PC-9 (cell line): ENCODE data around the gene CLSTN1. TPM values are rescaled to one million over a fixed set of nuclear protein-coding genes. Genes with fewer than 3 reads are reported as not detected.

Experiments
- BruUV-seq: library from RNA; stranded (reverse); fragments of 400-500 nt; replicated peaks from 2 replicates; lab custom pipeline; 2021; lab: Mats Ljungman, UMichigan
- CTCF ChIA-PET: fragments of 300-600 bp; sonication (Branson Sonifier 250); formaldehyde crosslinking; loops from one replicate; lab custom pipeline; 2022; ENCODE audit warnings: antibody characterized with exemption; lab: Charles Lee
- POLR2A ChIA-PET: fragments of 300-600 bp; sonication (Branson Sonifier 250); formaldehyde crosslinking; loops from one replicate; lab custom pipeline; 2022; ENCODE audit warnings: antibody characterized with exemption; ENCODE audit not compliant: unreplicated experiment; lab: Charles Lee
- DNase-seq, 2 experiments: peaks; one replicate each; pipeline versions ENCODE4 v3.0.0 to v3.0.0-alpha.2; 2015 to 2022; ENCODE audit warnings: mixed read lengths in 1 of 2
- H2AFZ ChIP-seq: fragments of 200-600 bp; sonication (generic); 2 replicates; pipeline ENCODE4 v1.8.1; 2017; ENCODE audit warnings: antibody characterized with exemption
- H3F3A ChIP-seq: fragments of 200-600 bp; sonication (generic); 2 replicates; pipeline ENCODE4 v1.8.1; 2017; ENCODE audit warnings: antibody characterized with exemption, mild to moderate bottlenecking, low read depth; ENCODE audit not compliant: insufficient read depth
- H3K27ac ChIP-seq: fragments of 200-600 bp; sonication (generic); 2 replicates; pipeline ENCODE4 v1.6.1; 2016; ENCODE audit warnings: mixed run types
- H3K27me3 ChIP-seq: fragments of 200-600 bp; sonication (generic); 2 replicates; pipeline ENCODE4 v1.6.1; 2016; ENCODE audit warnings: low read depth, mixed run types; ENCODE audit not compliant: insufficient read depth
- H3K36me3 ChIP-seq: fragments of 200-600 bp; sonication (generic); 2 replicates; pipeline ENCODE4 v1.6.1; 2016; ENCODE audit warnings: low read depth, mixed run types
- H3K4me1 ChIP-seq: fragments of 200-600 bp; sonication (generic); replicated peaks from 2 replicates; pipeline ENCODE4 v1.6.1; 2016; ENCODE audit warnings: mixed run types; ENCODE audit not compliant: insufficient read depth
- H3K4me2 ChIP-seq: fragments of 200-600 bp; sonication (generic); 2 replicates; pipeline ENCODE4 v1.6.1; 2017; ENCODE audit warnings: mixed run types
- H3K4me3 ChIP-seq: fragments of 200-600 bp; sonication (generic); 2 replicates; pipeline ENCODE4 v1.6.1; 2016; ENCODE audit warnings: mixed run types
- H3K79me2 ChIP-seq: fragments of 200-600 bp; sonication (generic); 2 replicates; pipeline ENCODE4 v1.6.1; 2017; ENCODE audit warnings: low read depth, mixed run types
- H3K9me2 ChIP-seq: fragments of 200-600 bp; sonication (generic); 2 replicates; pipeline ENCODE4 v1.8.1; 2017; ENCODE audit warnings: mild to moderate bottlenecking; ENCODE audit not compliant: insufficient read depth
- H3K9me3 ChIP-seq: fragments of 200-600 bp; sonication (generic); 2 replicates; pipeline ENCODE4 v1.8.1; 2016; ENCODE audit warnings: low read depth; ENCODE audit not compliant: insufficient read depth
- H4K20me1 ChIP-seq: fragments of 200-600 bp; sonication (generic); 2 replicates; pipeline ENCODE4 v1.8.1; 2017; ENCODE audit not compliant: insufficient read depth
- EZH2 ChIP-seq: fragments of 200-600 bp; sonication (generic); IDR thresholded peaks from 2 replicates; pipeline ENCODE4 v1.8.0; 2017; ENCODE audit warnings: antibody characterized with exemption, low read depth
- intact Hi-C: fragments of 100-400 bp; cut with micrococcal nuclease; formaldehyde crosslinking; loops from one replicate; pipeline ENCODE4 v1.10.0; 2022; ENCODE audit not compliant: unreplicated experiment
- total RNA-seq: library from RNA; stranded (reverse); gene quantifications from 2 replicates; pipeline ENCODE4 v1.2.3, GENCODE V29; 2021
- TF ChIP-seq, protein P1 (sequence below): fragments of 200-600 bp; sonication (generic); conservative IDR thresholded peaks from 2 replicates; pipeline ENCODE4 v1.6.1; 2017; ENCODE audit warnings: mixed run types, antibody characterized with exemption, mild to moderate bottlenecking, moderate library complexity

Gene CLSTN1
- total RNA-seq, 1 experiment from 2014 or later, result 140 TPM

DNA sequence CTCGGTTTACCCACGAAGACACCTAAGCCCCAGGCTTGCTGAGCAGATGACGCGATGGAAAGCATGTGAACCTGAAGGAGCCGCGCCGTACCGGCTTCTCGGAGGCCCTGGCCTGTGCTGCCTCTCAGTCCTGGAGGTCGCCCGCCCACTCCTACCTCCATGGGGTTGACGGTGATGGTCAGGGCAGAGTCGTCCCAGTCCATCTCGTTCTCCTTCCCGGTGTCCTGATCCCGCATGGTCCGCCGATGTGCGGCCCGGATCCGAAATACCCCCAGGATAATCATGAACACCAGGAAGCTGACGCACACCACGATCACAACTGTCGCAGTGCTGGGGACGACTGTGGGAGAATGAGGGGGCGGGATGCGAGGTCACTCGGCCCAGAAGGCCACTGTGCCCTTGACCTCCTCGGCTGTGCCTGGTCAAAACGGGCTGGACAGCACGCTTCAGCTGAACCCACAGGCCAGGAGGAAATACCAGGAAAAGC, 92.7 kb downstream of the CLSTN1 start:
- no peaks in the 10 kb centered on the region for H3F3A ChIP-seq
- H3K9me3 ChIP-seq, result no peaks in the 10 kb centered on the region
- ChIA-PET CTCF (no interaction called here), POLR2A (no interaction called here)
- no peaks in the 10 kb centered on the region for H3K4me1 ChIP-seq
- no peaks in the 10 kb centered on the region for H3K79me2 ChIP-seq
- no peak overlapping the region for H2AFZ ChIP-seq
- H3K36me3 ChIP-seq, result no peaks in the 10 kb centered on the region
- no peak for TF ChIP-seq EZH2
- TF ChIP-seq, protein P1, sequence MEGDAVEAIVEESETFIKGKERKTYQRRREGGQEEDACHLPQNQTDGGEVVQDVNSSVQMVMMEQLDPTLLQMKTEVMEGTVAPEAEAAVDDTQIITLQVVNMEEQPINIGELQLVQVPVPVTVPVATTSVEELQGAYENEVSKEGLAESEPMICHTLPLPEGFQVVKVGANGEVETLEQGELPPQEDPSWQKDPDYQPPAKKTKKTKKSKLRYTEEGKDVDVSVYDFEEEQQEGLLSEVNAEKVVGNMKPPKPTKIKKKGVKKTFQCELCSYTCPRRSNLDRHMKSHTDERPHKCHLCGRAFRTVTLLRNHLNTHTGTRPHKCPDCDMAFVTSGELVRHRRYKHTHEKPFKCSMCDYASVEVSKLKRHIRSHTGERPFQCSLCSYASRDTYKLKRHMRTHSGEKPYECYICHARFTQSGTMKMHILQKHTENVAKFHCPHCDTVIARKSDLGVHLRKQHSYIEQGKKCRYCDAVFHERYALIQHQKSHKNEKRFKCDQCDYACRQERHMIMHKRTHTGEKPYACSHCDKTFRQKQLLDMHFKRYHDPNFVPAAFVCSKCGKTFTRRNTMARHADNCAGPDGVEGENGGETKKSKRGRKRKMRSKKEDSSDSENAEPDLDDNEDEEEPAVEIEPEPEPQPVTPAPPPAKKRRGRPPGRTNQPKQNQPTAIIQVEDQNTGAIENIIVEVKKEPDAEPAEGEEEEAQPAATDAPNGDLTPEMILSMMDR, result no peak
- H4K20me1 ChIP-seq, result no peaks in the 10 kb centered on the region; the same call in 1 of the 2 replicates
- no peaks in the 10 kb centered on the region for H3K27me3 ChIP-seq
- no peak overlapping the region for H3K4me3 ChIP-seq
- intact Hi-C loops, result no loop called here
- H3K9me2 ChIP-seq, result no peaks in the 10 kb centered on the region
- DNase-seq, result no peak
- no TSS peak for BruUV-seq
- H3K27ac ChIP-seq, result no peak overlapping the region
- no peak overlapping the region for H3K4me2 ChIP-seq

DNA sequence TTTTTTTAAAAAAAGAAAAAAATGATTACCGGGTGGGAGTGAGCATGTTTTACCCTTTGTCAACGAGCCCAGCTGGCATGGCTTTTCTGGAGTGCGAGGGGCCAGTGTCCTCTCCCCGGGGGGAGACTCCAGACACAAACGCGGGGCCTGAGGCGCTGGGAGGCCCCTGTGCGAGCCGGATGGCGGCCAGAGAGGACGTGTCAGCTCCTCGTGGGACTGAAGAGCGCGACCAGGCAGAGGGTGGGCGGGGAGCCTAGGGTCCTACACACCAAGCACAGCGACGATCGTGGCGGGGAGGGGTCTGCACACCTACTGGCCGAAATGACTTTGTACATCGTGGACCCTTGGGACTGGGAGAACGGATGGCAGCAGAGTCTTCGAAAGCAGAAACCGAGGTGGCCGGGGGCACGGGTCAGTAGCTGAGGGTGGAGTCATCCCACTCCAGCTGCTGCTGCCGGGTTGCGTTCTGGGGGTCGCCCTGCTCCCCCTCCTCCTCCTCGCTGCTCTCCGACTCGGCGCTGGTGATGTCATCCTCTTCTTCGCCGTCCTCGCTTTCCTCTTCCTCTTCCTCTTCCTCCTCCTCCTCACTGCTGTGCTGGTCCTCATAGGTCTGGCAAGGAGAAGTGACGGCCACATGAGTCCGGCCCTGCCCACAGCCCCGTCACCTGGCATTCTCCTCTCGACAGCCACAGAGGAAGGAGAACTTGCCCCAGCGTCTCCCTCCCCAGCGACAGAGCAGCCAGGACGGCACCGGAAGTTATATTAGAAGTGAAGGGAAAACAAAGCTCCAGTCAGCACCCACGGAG, 93.5 kb downstream of the CLSTN1 start:
- no peak for DNase-seq
- H4K20me1 ChIP-seq, result no peaks in the 10 kb centered on the region; the same call in 1 of the 2 replicates
- no peaks in the 10 kb centered on the region for H3K79me2 ChIP-seq
- H3K36me3 ChIP-seq, result no peaks in the 10 kb centered on the region
- H2AFZ ChIP-seq, result no peak overlapping the region
- TF ChIP-seq, protein P1, result no peak
- no peak for TF ChIP-seq EZH2
- BruUV-seq, result TSS peak; percentile 28
- H3K9me2 ChIP-seq, result no peaks in the 10 kb centered on the region
- H3K4me2 ChIP-seq, result no peak overlapping the region
- intact Hi-C loops, result no loop called here
- H3F3A ChIP-seq, result no peaks in the 10 kb centered on the region
- H3K4me3 ChIP-seq, result no peak overlapping the region
- no peaks in the 10 kb centered on the region for H3K27me3 ChIP-seq
- H3K27ac ChIP-seq, result no peak overlapping the region
- no peaks in the 10 kb centered on the region for H3K4me1 ChIP-seq
- no peaks in the 10 kb centered on the region for H3K9me3 ChIP-seq
- CTCF ChIA-PET, result interaction anchor here (0.7 kb wide), 1 partner anchor 38 kb away, joined by 3 read pairs; no protein-coding TSS in a partner anchor
- POLR2A ChIA-PET, result no interaction called here

DNA sequence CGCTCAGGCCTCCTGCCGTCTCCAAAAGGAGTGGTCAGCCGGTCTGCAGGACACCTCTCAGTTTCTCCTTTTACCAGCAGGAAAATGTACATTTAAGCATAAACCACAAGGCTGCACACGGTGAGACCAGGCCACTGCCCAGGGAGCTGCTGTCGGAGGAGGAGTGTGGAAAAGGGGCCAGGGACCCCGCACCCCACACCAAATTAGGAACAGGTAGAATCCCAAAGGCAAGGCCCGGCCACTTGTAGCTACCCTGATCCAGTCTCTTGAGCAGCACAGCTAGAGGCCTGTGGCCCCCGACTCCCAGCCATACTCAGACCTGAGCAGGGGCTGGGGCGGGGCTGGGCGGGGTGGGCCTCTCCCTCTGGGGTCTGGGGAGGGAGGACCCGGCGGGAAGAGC, 94.2 kb downstream of the CLSTN1 start:
- Histone ChIP-seq H3K9me2 (no peaks in the 10 kb centered on the region), H3K4me2 (no peak overlapping the region), H2AFZ (no peak overlapping the region), H4K20me1 (no peaks in the 10 kb centered on the region; the same call in 1 of the 2 replicates), H3K27ac (no peak overlapping the region), H3K4me3 (no peak overlapping the region), H3K79me2 (no peaks in the 10 kb centered on the region), H3K27me3 (no peaks in the 10 kb centered on the region), H3K36me3 (no peaks in the 10 kb centered on the region), H3F3A (no peaks in the 10 kb centered on the region), H3K4me1 (no peaks in the 10 kb centered on the region), H3K9me3 (no peaks in the 10 kb centered on the region)
- intact Hi-C loops, result no loop called here
- BruUV-seq, result no TSS peak
- ChIA-PET CTCF (interaction anchor here (0.7 kb wide), 1 partner anchor 38 kb away, joined by 3 read pairs; no protein-coding TSS in a partner anchor), POLR2A (no interaction called here)
- no peak for DNase-seq
- no peak for TF ChIP-seq EZH2
- TF ChIP-seq, protein P1, result no peak
